GM12864 (cell line): ENCODE data around the gene AOPEP.

Experiments
- DNase-seq: peaks from one replicate; pipeline ENCODE4 v3.0.0-alpha.2; 2011; ENCODE audit warnings: low read depth
- H3K4me3 ChIP-seq: 2 replicates; pipeline ENCODE4 v1.5.1; 2011; ENCODE audit warnings: mild to moderate bottlenecking, low read depth, low read length, control low read depth
- CTCF ChIP-seq: IDR thresholded peaks from 2 replicates; pipeline ENCODE4 v1.5.1; 2011; ENCODE audit warnings: low read depth, mild to moderate bottlenecking, moderate library complexity, low read length, control low read depth, inconsistent platforms; ENCODE audit errors: missing control alignments

AOPEP gene

GRCh38 chr9:94780516-94780950, 54.0 kb downstream of the AOPEP start:
- H3K4me3 ChIP-seq, result no peak overlapping the region
- no peak for TF ChIP-seq CTCF
- no peak for DNase-seq

DNA sequence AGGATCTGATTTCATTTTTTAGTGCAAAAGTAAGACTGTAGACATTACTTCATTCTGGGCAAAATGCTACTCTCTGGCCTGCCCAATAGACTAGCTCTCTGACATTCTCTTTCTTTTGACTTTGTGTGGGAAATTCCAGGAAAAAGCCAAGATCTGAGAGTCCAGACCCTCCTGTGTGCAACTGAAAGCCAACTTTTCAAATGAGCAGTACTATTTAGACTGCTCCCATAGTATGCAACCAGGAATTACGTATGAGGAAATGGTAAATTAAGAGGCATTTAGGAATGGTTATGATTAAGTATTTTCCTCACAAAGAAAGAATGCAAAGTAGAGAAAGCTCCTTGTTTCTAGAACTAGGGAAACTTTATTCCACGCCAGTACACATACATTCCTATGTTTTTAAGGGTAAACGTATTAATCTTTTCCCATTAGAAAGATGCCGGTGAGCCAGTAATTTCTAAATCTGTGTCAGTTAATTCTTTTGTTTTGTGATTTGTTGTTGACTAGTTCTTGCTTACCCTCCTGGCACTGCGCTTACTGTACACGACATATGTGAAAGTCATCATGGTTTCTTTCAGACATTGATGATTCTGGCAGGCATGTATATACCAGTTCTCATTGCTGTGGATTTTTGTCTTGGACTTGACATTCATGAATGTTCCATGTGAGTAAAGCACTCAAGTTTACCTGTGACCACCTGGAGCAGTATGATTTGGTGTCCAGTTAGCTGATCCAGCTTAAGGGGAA, 56.0 kb downstream of the AOPEP start:
- TF ChIP-seq CTCF, result no peak
- no peak for DNase-seq
- H3K4me3 ChIP-seq, result no peak overlapping the region

DNA sequence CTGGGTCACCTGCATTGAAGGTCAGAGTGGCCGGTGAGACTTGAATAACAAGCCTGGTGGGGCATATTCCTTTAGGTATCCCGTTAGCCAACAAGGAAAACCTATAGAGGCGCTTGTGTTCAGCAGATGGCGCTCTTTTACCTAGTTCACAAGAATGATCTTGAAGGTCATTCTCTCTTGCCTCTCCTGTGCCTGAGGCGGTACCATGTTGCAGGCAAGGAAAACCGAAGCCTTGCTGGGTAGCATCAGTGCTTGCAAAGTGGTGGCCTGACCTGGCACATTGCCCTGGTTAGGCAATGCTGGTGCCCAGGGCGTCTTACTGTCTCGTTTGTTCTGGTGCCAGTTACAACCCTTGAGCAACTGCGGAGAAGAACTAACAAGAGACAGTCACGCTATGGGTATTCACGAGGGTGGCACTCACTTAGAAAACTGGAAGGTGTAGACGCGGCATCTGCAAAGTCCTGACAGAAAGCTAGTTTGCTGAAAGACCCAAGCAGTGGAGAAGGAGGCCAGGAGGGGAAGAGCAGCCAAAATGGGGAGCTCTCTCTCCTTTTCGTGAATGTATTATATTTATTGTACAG, 56.7 kb downstream of the AOPEP start:
- no peak overlapping the region for H3K4me3 ChIP-seq
- DNase-seq, result no peak
- TF ChIP-seq CTCF, result peak; percentile 64

DNA sequence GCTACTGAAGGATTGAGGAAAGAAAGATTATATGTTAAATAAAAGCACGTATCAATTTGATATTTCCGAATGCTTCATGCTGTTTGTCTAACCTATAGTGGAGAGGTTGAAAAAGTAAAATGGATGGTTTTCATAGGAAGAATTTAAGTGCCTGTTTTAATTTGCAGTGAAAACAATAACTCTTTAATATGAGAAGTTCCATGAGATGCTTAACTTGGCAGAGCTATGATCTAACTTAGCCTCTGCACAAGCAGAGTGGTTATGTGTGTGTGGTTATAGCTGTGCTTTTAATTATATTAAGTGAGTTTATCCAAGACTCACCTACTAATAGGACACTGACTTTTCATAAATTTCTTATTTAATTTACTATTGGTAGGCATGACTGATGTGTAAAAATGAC, 57.4 kb downstream of the AOPEP start:
- no peak for DNase-seq
- H3K4me3 ChIP-seq, result no peak overlapping the region
- TF ChIP-seq CTCF, result no peak

- no peak overlapping the region for H3K4me3 ChIP-seq
- DNase-seq, result no peak
- TF ChIP-seq CTCF, result no peak
These were observed 59.0 kb downstream of the AOPEP start for GRCh38 chr9:94785215-94786169.

- no peak overlapping the region for H3K4me3 ChIP-seq
- DNase-seq, result no peak
- no peak for TF ChIP-seq CTCF
These were observed 60.1 kb downstream of the AOPEP start for GRCh38 chr9:94786586-94786985.
